WTC11 (cell line): ENCODE measurements around the gene SNX9.
"Not testable (repeated sequence)": the region's sequence is repeated elsewhere in the genome, so short reads cannot be mapped to it uniquely, and the experiment has no call there.

Experiments used
- TF ChIP-seq, protein P1 (sequence below): fragments of 200-600 bp; IDR thresholded peaks from 2 replicates; pipeline ENCODE4 v1.8.0; 2022; ENCODE audit warnings: antibody characterized with exemption
- TF ChIP-seq, protein P2 (sequence below): sonication (generic); formaldehyde crosslinking; IDR thresholded peaks from 2 replicates; pipeline ENCODE4 v1.8.1; 2022; ENCODE audit warnings: low read depth, missing genetic modification reagents, borderline replicate concordance

DNA sequence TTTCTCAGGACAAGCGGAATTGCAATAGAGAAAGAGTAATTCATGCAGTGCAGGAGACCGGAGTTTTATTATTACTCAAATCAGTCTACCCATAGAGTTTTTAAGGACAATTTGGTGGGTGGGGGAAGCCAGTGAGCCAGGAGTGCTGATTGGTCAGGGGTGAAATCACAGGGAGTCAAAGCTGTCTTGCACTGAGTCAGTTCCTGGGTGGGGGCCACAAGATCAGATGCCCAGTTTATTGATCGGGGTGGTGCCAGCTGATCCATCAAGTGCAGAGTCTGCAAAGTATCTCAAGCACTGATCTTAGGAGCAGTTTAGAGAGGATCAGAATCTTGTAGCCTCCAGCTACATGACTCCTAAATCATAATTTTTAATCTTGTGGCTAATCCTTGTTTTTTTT lies 21.1 kb downstream of the SNX9 start:
- TF ChIP-seq, protein P1, sequence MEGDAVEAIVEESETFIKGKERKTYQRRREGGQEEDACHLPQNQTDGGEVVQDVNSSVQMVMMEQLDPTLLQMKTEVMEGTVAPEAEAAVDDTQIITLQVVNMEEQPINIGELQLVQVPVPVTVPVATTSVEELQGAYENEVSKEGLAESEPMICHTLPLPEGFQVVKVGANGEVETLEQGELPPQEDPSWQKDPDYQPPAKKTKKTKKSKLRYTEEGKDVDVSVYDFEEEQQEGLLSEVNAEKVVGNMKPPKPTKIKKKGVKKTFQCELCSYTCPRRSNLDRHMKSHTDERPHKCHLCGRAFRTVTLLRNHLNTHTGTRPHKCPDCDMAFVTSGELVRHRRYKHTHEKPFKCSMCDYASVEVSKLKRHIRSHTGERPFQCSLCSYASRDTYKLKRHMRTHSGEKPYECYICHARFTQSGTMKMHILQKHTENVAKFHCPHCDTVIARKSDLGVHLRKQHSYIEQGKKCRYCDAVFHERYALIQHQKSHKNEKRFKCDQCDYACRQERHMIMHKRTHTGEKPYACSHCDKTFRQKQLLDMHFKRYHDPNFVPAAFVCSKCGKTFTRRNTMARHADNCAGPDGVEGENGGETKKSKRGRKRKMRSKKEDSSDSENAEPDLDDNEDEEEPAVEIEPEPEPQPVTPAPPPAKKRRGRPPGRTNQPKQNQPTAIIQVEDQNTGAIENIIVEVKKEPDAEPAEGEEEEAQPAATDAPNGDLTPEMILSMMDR = not testable (repeated sequence)
- TF ChIP-seq, protein P2, sequence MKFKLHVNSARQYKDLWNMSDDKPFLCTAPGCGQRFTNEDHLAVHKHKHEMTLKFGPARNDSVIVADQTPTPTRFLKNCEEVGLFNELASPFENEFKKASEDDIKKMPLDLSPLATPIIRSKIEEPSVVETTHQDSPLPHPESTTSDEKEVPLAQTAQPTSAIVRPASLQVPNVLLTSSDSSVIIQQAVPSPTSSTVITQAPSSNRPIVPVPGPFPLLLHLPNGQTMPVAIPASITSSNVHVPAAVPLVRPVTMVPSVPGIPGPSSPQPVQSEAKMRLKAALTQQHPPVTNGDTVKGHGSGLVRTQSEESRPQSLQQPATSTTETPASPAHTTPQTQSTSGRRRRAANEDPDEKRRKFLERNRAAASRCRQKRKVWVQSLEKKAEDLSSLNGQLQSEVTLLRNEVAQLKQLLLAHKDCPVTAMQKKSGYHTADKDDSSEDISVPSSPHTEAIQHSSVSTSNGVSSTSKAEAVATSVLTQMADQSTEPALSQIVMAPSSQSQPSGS (CRISPR knock-in tag) = not testable (repeated sequence)
